Activated CD8-positive, alpha-beta memory T cell treated with anti-CD3 and anti-CD28 coated beads, Interleukin-2, amount 10 ng/mL, durations not matched to agents 7 days and 5 days (primary cell): ENCODE results near the gene PKP4. TPM values are rescaled to one million over a fixed set of nuclear protein-coding genes. Genes with fewer than 3 reads are reported as not detected.

Source experiments
- ATAC-seq: fragments of 150-1000 bp; cut with Tn5 transposase; one replicate; pipeline ENCODE4 v1.10.0; 2021; ENCODE audit warnings: moderate library complexity
- CTCF ChIA-PET: fragments of 350-600 bp; sonication (Branson Sonifier 250); formaldehyde crosslinking; loops from one replicate; lab custom pipeline; 2021; ENCODE audit warnings: antibody characterized with exemption; lab: Charles Lee
- DNase-seq: peaks from one replicate; pipeline ENCODE4 v3.0.0-alpha.2; 2020
- H3K27ac Mint-ChIP-seq: one replicate; pipeline ENCODE4 v1.8.0; 2021; ENCODE audit warnings: mild to moderate bottlenecking, mixed read lengths
- H3K27me3 Mint-ChIP-seq: one replicate; pipeline ENCODE4 v1.8.0; 2021; ENCODE audit warnings: mixed read lengths
- H3K36me3 Mint-ChIP-seq: one replicate; pipeline ENCODE4 v1.8.0; 2021; ENCODE audit warnings: mild to moderate bottlenecking, mixed read lengths
- H3K4me1 Mint-ChIP-seq: one replicate; pipeline ENCODE4 v1.8.0; 2021; ENCODE audit warnings: mixed read lengths
- H3K4me3 Mint-ChIP-seq: one replicate; pipeline ENCODE4 v1.8.0; 2021; ENCODE audit warnings: mild to moderate bottlenecking, moderate library complexity, mixed read lengths
- H3K9me3 Mint-ChIP-seq: one replicate; pipeline ENCODE4 v1.8.0; 2022; ENCODE audit warnings: low read depth, mixed read lengths
- total RNA-seq, 2 experiments: library from RNA; stranded (reverse); gene quantifications; one replicate each; pipeline ENCODE4 v1.2.3, GENCODE V29; 2021

PKP4 gene
- total RNA-seq, 2 experiments from 2014 or later, result 32.0 to 40.6 TPM

DNA sequence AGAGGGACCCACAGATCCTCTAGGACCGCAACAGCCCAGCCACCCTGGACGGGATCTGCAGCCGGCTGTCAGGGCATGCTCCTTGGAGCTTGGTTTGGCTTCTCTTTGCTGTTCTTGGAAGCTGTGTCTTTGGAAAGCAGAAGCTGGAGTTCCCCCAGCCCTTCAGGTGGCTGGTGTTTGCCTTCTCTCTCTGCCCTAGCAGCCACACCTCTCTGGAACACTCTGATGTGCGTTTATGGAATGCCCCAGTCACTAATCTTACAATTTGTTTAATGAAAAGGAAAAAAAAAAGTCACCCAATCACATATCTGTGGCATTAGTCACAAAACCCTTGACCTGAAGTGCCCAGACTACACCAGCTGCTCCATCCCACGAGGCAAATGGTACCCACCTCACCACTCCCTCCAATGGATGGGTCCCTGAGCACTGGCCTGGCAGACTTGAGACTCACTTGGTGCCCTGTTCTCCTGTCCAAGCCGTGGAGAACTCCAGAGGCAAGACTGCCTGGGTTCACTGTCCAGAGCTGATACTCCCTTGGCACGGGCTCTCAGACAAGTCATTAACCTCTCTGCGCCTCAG lies 268.1 kb downstream of the PKP4 start:
- Mint-ChIP-seq H3K27me3 (no peaks in the 10 kb centered on the region), H3K27ac (no peak overlapping the region), H3K4me3 (no peak overlapping the region), H3K36me3 (no peaks in the 10 kb centered on the region), H3K4me1 (no peaks in the 10 kb centered on the region), H3K9me3 (no peaks in the 10 kb centered on the region)
- CTCF ChIA-PET, result no interaction called here
- ATAC-seq (no peak), DNase-seq (no peak)

GRCh38 chr2:158725441-158725891 lies 268.7 kb downstream of the PKP4 start:
- Mint-ChIP-seq H3K4me1 (no peaks in the 10 kb centered on the region), H3K27me3 (no peaks in the 10 kb centered on the region), H3K27ac (no peak overlapping the region), H3K4me3 (no peak overlapping the region), H3K36me3 (no peaks in the 10 kb centered on the region), H3K9me3 (no peaks in the 10 kb centered on the region)
- CTCF ChIA-PET, result no interaction called here
- ATAC-seq (no peak), DNase-seq (no peak)

DNA sequence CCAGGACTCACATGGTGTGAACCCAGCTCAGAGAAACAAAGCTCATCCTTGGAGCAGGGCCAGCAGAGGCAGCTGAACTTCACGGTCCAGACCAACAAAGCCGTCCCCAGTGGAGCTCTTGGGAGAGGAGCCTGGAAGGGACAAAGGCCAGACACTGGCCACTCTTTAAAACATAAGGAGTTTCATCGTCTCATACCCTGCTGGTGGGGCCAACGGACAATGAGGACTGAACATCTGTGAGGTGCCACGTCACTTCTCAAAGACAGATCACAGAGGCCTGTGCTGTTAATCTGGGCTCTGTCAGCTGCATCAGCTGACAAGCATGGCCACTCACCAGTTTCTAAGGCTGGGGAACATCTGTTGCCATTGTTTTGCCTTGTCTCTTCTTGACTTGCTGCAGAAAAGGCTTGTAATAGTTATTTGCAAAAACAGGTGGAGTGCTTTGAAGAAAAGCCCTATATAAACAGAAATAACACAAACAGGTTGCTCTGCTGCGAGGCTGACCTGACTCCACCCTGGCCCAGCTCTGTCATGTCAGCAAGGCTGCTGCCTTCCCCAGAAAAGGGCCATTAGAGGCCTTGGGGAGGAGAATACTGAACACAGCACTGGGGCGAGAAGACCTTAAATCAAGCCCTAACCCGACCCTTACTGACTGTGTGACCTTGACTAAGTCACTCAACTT lies 270.3 kb downstream of the PKP4 start:
- Mint-ChIP-seq H3K4me3 (no peak overlapping the region), H3K9me3 (no peaks in the 10 kb centered on the region), H3K36me3 (no peaks in the 10 kb centered on the region), H3K4me1 (no peaks in the 10 kb centered on the region), H3K27ac (no peak overlapping the region), H3K27me3 (no peaks in the 10 kb centered on the region)
- ATAC-seq, result no peak
- CTCF ChIA-PET, result no interaction called here
- no peak for DNase-seq

- Mint-ChIP-seq H3K9me3 (no peaks in the 10 kb centered on the region), H3K4me3 (no peak overlapping the region), H3K27ac (no peak overlapping the region), H3K4me1 (no peaks in the 10 kb centered on the region), H3K27me3 (peaks cover 7% of the 10 kb centered on the region), H3K36me3 (no peaks in the 10 kb centered on the region)
- CTCF ChIA-PET, result no interaction called here
- ATAC-seq (no peak), DNase-seq (no peak)
Observed at GRCh38 chr2:158728422-158728821, 271.7 kb downstream of the PKP4 start.

DNA sequence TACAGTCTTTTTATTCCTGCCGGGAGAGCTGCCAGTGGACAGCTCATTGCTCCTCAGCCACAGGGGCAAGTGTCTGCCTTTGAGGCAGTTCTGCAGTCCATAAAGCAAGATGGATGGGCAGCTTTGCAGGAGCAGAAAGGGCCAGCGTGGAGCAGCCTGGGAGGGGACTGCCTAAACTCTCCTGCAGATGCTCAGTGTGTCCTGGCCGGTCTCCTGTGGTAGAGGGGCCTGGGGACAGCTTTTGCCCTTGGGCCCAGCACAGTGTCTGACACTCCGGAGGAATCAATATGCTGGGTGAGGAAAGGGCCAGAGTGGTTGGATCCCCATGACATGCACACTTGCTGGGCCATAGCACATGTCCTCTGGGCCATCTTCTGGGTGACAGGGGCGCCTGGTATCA lies 272.7 kb downstream of the PKP4 start:
- CTCF ChIA-PET, result interaction anchor here (0.9 kb wide), 1 partner anchor 1427 kb away, joined by 4 read pairs; no protein-coding TSS in a partner anchor
- Mint-ChIP-seq H3K4me1 (no peaks in the 10 kb centered on the region), H3K36me3 (no peaks in the 10 kb centered on the region), H3K4me3 (no peak overlapping the region), H3K9me3 (no peaks in the 10 kb centered on the region), H3K27ac (no peak overlapping the region), H3K27me3 (peaks cover 8% of the 10 kb centered on the region)
- DNase-seq (no peak), ATAC-seq (no peak)

DNA sequence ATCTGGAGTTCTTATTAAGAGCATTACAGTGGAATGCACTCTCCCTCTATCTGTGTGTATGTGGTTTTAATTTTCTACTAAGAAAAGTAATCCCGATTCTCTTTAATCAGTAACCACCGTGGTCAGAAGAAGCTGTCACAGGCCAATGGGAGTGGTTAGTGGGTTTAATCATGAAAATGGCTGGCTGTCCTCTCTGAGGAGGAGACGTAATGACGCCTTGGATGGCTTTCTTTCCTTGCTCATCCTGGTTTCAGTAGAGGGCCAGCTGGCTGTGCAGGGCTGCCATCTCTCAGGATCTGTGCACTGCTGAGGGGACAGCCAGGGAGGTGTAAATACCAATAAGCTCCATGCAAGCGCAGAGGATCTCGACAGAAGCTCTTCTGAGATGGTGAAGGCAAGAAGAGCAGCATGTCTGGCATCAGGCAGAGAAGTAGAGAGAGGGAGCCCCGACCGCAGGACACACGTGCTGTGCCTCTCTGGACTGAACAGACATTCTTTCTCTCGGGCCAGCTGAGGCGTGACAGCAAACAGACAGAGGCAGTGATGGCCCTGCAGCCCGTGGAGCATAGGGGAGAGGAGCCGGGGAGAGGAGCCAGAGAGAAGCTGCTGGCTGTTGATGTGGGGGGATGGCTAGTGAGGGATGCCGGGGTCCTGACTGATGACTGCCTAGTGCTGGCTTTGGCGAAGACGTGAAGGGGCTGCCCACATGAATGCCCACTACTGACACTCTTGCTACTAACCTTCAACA lies 273.3 kb downstream of the PKP4 start:
- Mint-ChIP-seq H3K36me3 (no peaks in the 10 kb centered on the region), H3K27ac (no peak overlapping the region), H3K27me3 (peaks cover 8% of the 10 kb centered on the region), H3K4me3 (no peak overlapping the region), H3K4me1 (no peaks in the 10 kb centered on the region), H3K9me3 (no peaks in the 10 kb centered on the region)
- ATAC-seq (no peak), DNase-seq (no peak)
- CTCF ChIA-PET, result interaction anchor here (0.9 kb wide), 1 partner anchor 1428 kb away, joined by 4 read pairs; no protein-coding TSS in a partner anchor

DNA sequence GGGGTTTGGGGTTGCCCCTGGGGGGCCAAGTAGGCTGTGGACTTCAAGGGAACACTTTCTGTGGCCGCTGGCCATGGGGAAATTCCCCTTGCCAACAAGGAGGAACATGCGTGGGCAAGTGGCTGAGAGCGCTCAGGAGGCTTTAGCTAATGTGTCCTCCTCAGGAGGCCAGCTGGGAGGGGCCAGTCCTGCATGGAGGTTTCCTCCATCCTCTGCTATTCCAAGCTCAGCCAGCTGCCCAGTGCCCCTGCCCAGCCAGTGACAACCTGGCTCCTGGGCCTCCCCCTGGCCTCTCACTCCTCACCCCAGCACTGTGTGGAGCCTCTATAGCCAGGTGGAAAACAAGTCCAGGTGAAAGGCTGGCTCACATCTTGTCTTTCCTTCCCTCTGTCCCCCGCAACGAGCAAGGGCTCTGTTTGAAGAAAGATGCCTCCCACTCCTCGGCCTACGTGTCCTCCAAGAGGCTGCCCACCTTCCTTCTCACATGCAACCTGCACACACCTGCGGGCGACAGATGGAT lies 273.9 kb downstream of the PKP4 start:
- no peaks in the 10 kb centered on the region for H3K9me3 Mint-ChIP-seq
- no peaks in the 10 kb centered on the region for H3K36me3 Mint-ChIP-seq
- no peak for DNase-seq
- no peak for ATAC-seq
- H3K4me3 Mint-ChIP-seq, result no peak overlapping the region
- peaks cover 8% of the 10 kb centered on the region for H3K27me3 Mint-ChIP-seq
- CTCF ChIA-PET, result no interaction called here
- H3K27ac Mint-ChIP-seq, result no peak overlapping the region
- no peaks in the 10 kb centered on the region for H3K4me1 Mint-ChIP-seq

GRCh38 chr2:158731386-158731785 lies 274.6 kb downstream of the PKP4 start:
- Mint-ChIP-seq H3K36me3 (no peaks in the 10 kb centered on the region), H3K9me3 (no peaks in the 10 kb centered on the region), H3K27ac (no peak overlapping the region), H3K4me3 (no peak overlapping the region), H3K4me1 (no peaks in the 10 kb centered on the region), H3K27me3 (peaks cover 8% of the 10 kb centered on the region)
- CTCF ChIA-PET, result no interaction called here
- ATAC-seq (no peak), DNase-seq (no peak)

Other genes with a start within 250 kb of the PKP4 start
- not detected for gene CCDC148, start 199 bp upstream of the PKP4 start, total RNA-seq